ENCODE results near the gene CAMK1G.

- TF ChIP-seq CTCF (conservative IDR thresholded peaks at IDR 0.05; ENCODE audit: low read depth, low read length) = no peak
- no peak for TF ChIP-seq EZH2 (IDR thresholded peaks at IDR 0.05; ENCODE audit: borderline replicate concordance, low read depth, low read length, poor library complexity, severe bottlenecking)
Observed at GRCh38 chr1:209662879-209663327, 79.4 kb downstream of the CAMK1G start.

Data from A673 (cell line).